Activated CD4-positive, alpha-beta memory T cell treated with anti-CD3 and anti-CD28 coated beads, Interleukin-2, amount 10 ng/mL, durations not matched to agents 7 days and 5 days (primary cell): ENCODE measurements around the gene IKBKG. TPM values are rescaled to one million over a fixed set of nuclear protein-coding genes. Genes with fewer than 3 reads are reported as not detected.
"Not testable (repeated sequence)": the region's sequence is repeated elsewhere in the genome, so short reads cannot be mapped to it uniquely, and the experiment has no call there.

ENCODE experiments used
- CTCF ChIA-PET: fragments of 350-600 bp; sonication (Branson Sonifier 250); formaldehyde crosslinking; loops from one replicate; lab custom pipeline; 2021; ENCODE audit warnings: antibody characterized with exemption, inconsistent platforms; lab: Charles Lee
- POLR2A ChIA-PET: fragments of 350-600 bp; sonication (Branson Sonifier 250); formaldehyde crosslinking; loops from one replicate; lab custom pipeline; 2021; ENCODE audit warnings: antibody characterized with exemption; lab: Charles Lee
- DNase-seq: peaks from one replicate; pipeline ENCODE4 v3.0.0-alpha.2; 2020
- H3K27ac Mint-ChIP-seq: one replicate; pipeline ENCODE4 v1.8.0; 2021; ENCODE audit warnings: mild to moderate bottlenecking, mixed read lengths
- H3K27me3 Mint-ChIP-seq: one replicate; pipeline ENCODE4 v1.8.0; 2021; ENCODE audit warnings: mixed read lengths
- H3K36me3 Mint-ChIP-seq: one replicate; pipeline ENCODE4 v1.8.0; 2021; ENCODE audit warnings: low read depth, mixed read lengths
- H3K4me1 Mint-ChIP-seq: one replicate; pipeline ENCODE4 v1.8.0; 2021; ENCODE audit warnings: mixed read lengths
- H3K4me3 Mint-ChIP-seq: one replicate; pipeline ENCODE4 v1.8.0; 2021; ENCODE audit warnings: mild to moderate bottlenecking, mixed read lengths
- H3K9me3 Mint-ChIP-seq: one replicate; pipeline ENCODE4 v1.8.0; 2021; ENCODE audit warnings: mixed read lengths
- total RNA-seq, 2 experiments: library from RNA; stranded (reverse); gene quantifications; one replicate each; pipeline ENCODE4 v1.2.3, GENCODE V29; 2021

Gene IKBKG
- 10 to 100 TPM; 51.9 to 54.0 TPM for total RNA-seq

- H3K36me3 Mint-ChIP-seq, result peaks cover 36% of the 10 kb centered on the region
- H3K9me3 Mint-ChIP-seq, result no peaks in the 10 kb centered on the region
- ChIA-PET CTCF (no interaction called here), POLR2A (interaction anchor here (0.7 to 3.9 kb wide), 12 partner anchors 11 to 620 kb away, joined by 3 to 14 read pairs (median 4); partner anchors contain the start of genes DKC1, FAM3A, RPL10 and SLC10A3)
- H3K27me3 Mint-ChIP-seq, result no peaks in the 10 kb centered on the region
- peak; percentile 89 for DNase-seq
- peak within 1 kb of the TSS; percentile 87 for H3K27ac Mint-ChIP-seq
- peaks cover 56% of the 10 kb centered on the region for H3K4me1 Mint-ChIP-seq
- H3K4me3 Mint-ChIP-seq, result peak within 1 kb of the TSS; percentile 90
Observed at GRCh38 chrX:154547245-154548027, at the start of gene IKBKG. IKBKG (plus strand) TSS chrX:154547620; CDS start chrX:154552003, 4,383 bp downstream.

- POLR2A ChIA-PET, H3K4me1 Mint-ChIP-seq, H3K9me3 Mint-ChIP-seq, H3K4me3 Mint-ChIP-seq, CTCF ChIA-PET, H3K27me3 Mint-ChIP-seq, DNase-seq, H3K36me3 Mint-ChIP-seq, H3K27ac Mint-ChIP-seq: not testable (repeated sequence)
Observed at GRCh38 chrX:154501423-154501822, 46.0 kb upstream of the IKBKG start.

- POLR2A ChIA-PET, result interaction anchor here (1.1 kb wide), 1 partner anchor 40 kb away, joined by 3 read pairs; no protein-coding TSS in a partner anchor
Observed at GRCh38 chrX:154502098-154502497, 45.3 kb upstream of the IKBKG start.

GRCh38 chrX:154502989-154503388, 44.4 kb upstream of the IKBKG start:
- Mint-ChIP-seq H3K27ac (no peak overlapping the region), H3K9me3 (no peaks in the 10 kb centered on the region), H3K4me1 (no peaks in the 10 kb centered on the region), H3K27me3 (no peaks in the 10 kb centered on the region), H3K36me3 (peaks cover 2% of the 10 kb centered on the region), H3K4me3 (no peak overlapping the region)
- ChIA-PET POLR2A (interaction anchor here (1.1 kb wide), 1 partner anchor 39 kb away, joined by 3 read pairs; no protein-coding TSS in a partner anchor), CTCF (no interaction called here)
- no peak for DNase-seq

More at GRCh38 chrX:154502098-154502497, 45.3 kb upstream of the IKBKG start:
- no peak overlapping the region for H3K27ac Mint-ChIP-seq
- H3K9me3 Mint-ChIP-seq, result no peaks in the 10 kb centered on the region
- peaks cover 2% of the 10 kb centered on the region for H3K36me3 Mint-ChIP-seq
- DNase-seq, result no peak
- no peaks in the 10 kb centered on the region for H3K27me3 Mint-ChIP-seq
- no peak overlapping the region for H3K4me3 Mint-ChIP-seq
- H3K4me1 Mint-ChIP-seq, result no peaks in the 10 kb centered on the region
- CTCF ChIA-PET, result no interaction called here

GRCh38 chrX:154505734-154506133, 41.7 kb upstream of the IKBKG start:
- no peak overlapping the region for H3K27ac Mint-ChIP-seq
- DNase-seq, result no peak
- H3K36me3 Mint-ChIP-seq, result peaks cover 19% of the 10 kb centered on the region
- H3K9me3 Mint-ChIP-seq, result no peaks in the 10 kb centered on the region
- H3K4me1 Mint-ChIP-seq, result peaks cover 8% of the 10 kb centered on the region
- ChIA-PET POLR2A (no interaction called here), CTCF (no interaction called here)
- H3K27me3 Mint-ChIP-seq, result no peaks in the 10 kb centered on the region
- no peak overlapping the region for H3K4me3 Mint-ChIP-seq

- ChIA-PET CTCF (no interaction called here), POLR2A (no interaction called here)
- H3K9me3 Mint-ChIP-seq, result no peaks in the 10 kb centered on the region
Observed at GRCh38 chrX:154506483-154507332, 40.7 kb upstream of the IKBKG start.

GRCh38 chrX:154507673-154508383, 39.6 kb upstream of the IKBKG start:
- H3K36me3 Mint-ChIP-seq, result peaks cover 25% of the 10 kb centered on the region
- no peaks in the 10 kb centered on the region for H3K27me3 Mint-ChIP-seq
- no peak for DNase-seq
- H3K27ac Mint-ChIP-seq, result no peak overlapping the region
- no peaks in the 10 kb centered on the region for H3K9me3 Mint-ChIP-seq
- H3K4me1 Mint-ChIP-seq, result peaks cover 20% of the 10 kb centered on the region
- H3K4me3 Mint-ChIP-seq, result no peak overlapping the region
- ChIA-PET POLR2A (no interaction called here), CTCF (no interaction called here)

More at GRCh38 chrX:154506483-154507332, 40.7 kb upstream of the IKBKG start:
- no peak overlapping the region for H3K4me3 Mint-ChIP-seq
- peaks cover 25% of the 10 kb centered on the region for H3K36me3 Mint-ChIP-seq
- no peak for DNase-seq
- no peak overlapping the region for H3K27ac Mint-ChIP-seq
- H3K4me1 Mint-ChIP-seq, result peaks cover 17% of the 10 kb centered on the region
- no peaks in the 10 kb centered on the region for H3K27me3 Mint-ChIP-seq

GRCh38 chrX:154508384-154508745, 39.1 kb upstream of the IKBKG start:
- DNase-seq, result no peak
- H3K36me3 Mint-ChIP-seq, result peaks cover 25% of the 10 kb centered on the region
- no peaks in the 10 kb centered on the region for H3K27me3 Mint-ChIP-seq
- POLR2A ChIA-PET, result no interaction called here
- CTCF ChIA-PET, result no interaction called here
- peaks cover 20% of the 10 kb centered on the region for H3K4me1 Mint-ChIP-seq
- no peaks in the 10 kb centered on the region for H3K9me3 Mint-ChIP-seq
- no peak overlapping the region for H3K27ac Mint-ChIP-seq
- no peak overlapping the region for H3K4me3 Mint-ChIP-seq

GRCh38 chrX:154509455-154509854, 38.0 kb upstream of the IKBKG start:
- H3K4me3 Mint-ChIP-seq, result no peak overlapping the region
- peaks cover 25% of the 10 kb centered on the region for H3K36me3 Mint-ChIP-seq
- ChIA-PET POLR2A (no interaction called here), CTCF (no interaction called here)
- H3K9me3 Mint-ChIP-seq, result no peaks in the 10 kb centered on the region
- no peak for DNase-seq
- H3K27ac Mint-ChIP-seq, result no peak overlapping the region
- H3K4me1 Mint-ChIP-seq, result peaks cover 27% of the 10 kb centered on the region
- no peaks in the 10 kb centered on the region for H3K27me3 Mint-ChIP-seq

- no peaks in the 10 kb centered on the region for H3K27me3 Mint-ChIP-seq
- H3K36me3 Mint-ChIP-seq, result peaks cover 22% of the 10 kb centered on the region
- DNase-seq, result no peak
- CTCF ChIA-PET, result no interaction called here
- peak overlapping the region; percentile 44 for H3K27ac Mint-ChIP-seq
- no peak overlapping the region for H3K4me3 Mint-ChIP-seq
- peaks cover 40% of the 10 kb centered on the region for H3K4me1 Mint-ChIP-seq
- POLR2A ChIA-PET, result no interaction called here
- no peaks in the 10 kb centered on the region for H3K9me3 Mint-ChIP-seq
Observed at GRCh38 chrX:154511761-154512160, 35.7 kb upstream of the IKBKG start.

GRCh38 chrX:154512879-154513553, 34.4 kb upstream of the IKBKG start:
- H3K27me3 Mint-ChIP-seq, result no peaks in the 10 kb centered on the region
- H3K27ac Mint-ChIP-seq, result no peak overlapping the region
- CTCF ChIA-PET, result no interaction called here
- H3K4me1 Mint-ChIP-seq, result peaks cover 42% of the 10 kb centered on the region
- peaks cover 22% of the 10 kb centered on the region for H3K36me3 Mint-ChIP-seq
- DNase-seq, result no peak
- POLR2A ChIA-PET, result no interaction called here
- H3K4me3 Mint-ChIP-seq, result no peak overlapping the region
- H3K9me3 Mint-ChIP-seq, result no peaks in the 10 kb centered on the region

- no peak for DNase-seq
- no peaks in the 10 kb centered on the region for H3K9me3 Mint-ChIP-seq
- CTCF ChIA-PET, result no interaction called here
- H3K27ac Mint-ChIP-seq, result no peak overlapping the region
- no peak overlapping the region for H3K4me3 Mint-ChIP-seq
- no peaks in the 10 kb centered on the region for H3K27me3 Mint-ChIP-seq
- H3K4me1 Mint-ChIP-seq, result peaks cover 40% of the 10 kb centered on the region
- POLR2A ChIA-PET, result interaction anchor here (2.1 kb wide), 1 partner anchor 23 kb away, joined by 17 read pairs; the partner anchor contains the start of gene SLC10A3
- peaks cover 18% of the 10 kb centered on the region for H3K36me3 Mint-ChIP-seq
Observed at GRCh38 chrX:154513716-154514115, 33.7 kb upstream of the IKBKG start.
